ENCODE results near the gene IGSF9B. TPM values are rescaled to one million over a fixed set of nuclear protein-coding genes. Genes with fewer than 3 reads are reported as not detected.

Gene IGSF9B
- total and polyA plus RNA-seq, 10 of the 15 experiments (the other 5 are each of a cell fraction or from before 2014, with no cell fraction given): 0.03 to 3.7 (median 0.20) TPM; not detected in 2

DNA sequence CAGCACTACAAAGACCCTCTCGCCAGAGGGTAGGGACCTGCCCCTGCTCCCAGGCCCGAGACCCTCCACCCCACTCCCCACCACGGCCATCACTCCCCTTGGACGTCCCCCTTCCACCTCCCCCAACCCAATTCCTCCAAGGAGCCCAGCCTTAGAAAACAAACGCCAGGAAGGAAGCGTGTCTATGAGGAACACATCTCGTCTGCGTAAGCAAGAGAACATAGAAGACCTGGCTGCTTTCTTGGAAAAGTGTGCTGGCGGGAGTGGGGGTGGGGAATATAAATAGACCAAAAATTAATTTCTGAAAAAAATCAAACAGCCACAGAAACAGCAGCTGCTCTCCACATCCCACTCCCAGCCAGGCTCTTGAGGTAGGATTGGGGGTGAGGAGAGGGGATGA lies 23.9 kb upstream of the IGSF9B start:
- WGBS (ENCODE audit: insufficient coverage, insufficient replicate concordance, low lambda C conversion rate, missing lambda C conversion rate): 39% methylated on average over 9 of the region's 9 CpGs
- Histone ChIP-seq H4K20me1 (ENCODE audit: control insufficient read depth, insufficient read depth) (no peaks in the 10 kb centered on the region), H3K9ac (ENCODE audit: control insufficient read depth, insufficient read depth, low read length) (no peak overlapping the region), H3K4me1 (ENCODE audit: control insufficient read depth, insufficient read depth, low read length) (peaks cover 34% of the 10 kb centered on the region), H2AFZ (ENCODE audit: control insufficient read depth, low read depth, low read length) (no peak overlapping the region), H3K9me3 (replicated peaks; ENCODE audit: control insufficient read depth, insufficient read depth, low read length) (no peaks in the 10 kb centered on the region), H3K4me2 (ENCODE audit: control insufficient read depth, insufficient read depth) (no peak overlapping the region), H3K27me3 (replicated peaks in 1 of 2; ENCODE audit: control insufficient read depth in 2 of 2, insufficient read depth in 2 of 2, low read length in 1 of 2) (no peaks in the 10 kb centered on the region), H3K36me3 (ENCODE audit: control insufficient read depth in 2 of 2, insufficient read depth in 2 of 2, low read length in 1 of 2) (no peaks in the 10 kb centered on the region), H3K79me2 (ENCODE audit: control insufficient read depth, insufficient read depth, low read length) (no peaks in the 10 kb centered on the region), H3K4me3 (no peak overlapping the region), H3K27ac (ENCODE audit: control insufficient read depth, insufficient read depth) (no peak overlapping the region)
- FAIRE-seq: no peak
- in situ Hi-C loops (cut with MboI) (no loop called here), intact Hi-C loops (cut with micrococcal nuclease; ENCODE audit: unreplicated experiment) (no loop called here)
- ChIA-PET POLR2A (no interaction called here), RAD21 (ENCODE audit: unreplicated experiment) (no interaction called here), CTCF (no interaction called here), SMC1A (ENCODE audit: uncharacterized antibody, unreplicated experiment) (no interaction called here)
- no peak for DNase-seq (ENCODE audit: low read depth, low spot score)
- TF ChIP-seq RBBP5 (conservative IDR thresholded peaks at IDR 0.05) (no peak), ZBTB40 (IDR thresholded peaks at IDR 0.05; ENCODE audit: borderline replicate concordance) (no peak), DPF2 (IDR thresholded peaks at IDR 0.05) (no peak), FOXM1 (IDR thresholded peaks at IDR 0.05; ENCODE audit: low read depth, low read length) (no peak), TCF7 (IDR thresholded peaks at IDR 0.05; ENCODE audit: borderline replicate concordance) (no peak), FOS (IDR thresholded peaks at IDR 0.05; ENCODE audit: borderline replicate concordance, extremely low read depth, insufficient read length) (no peak), ZNF622 (IDR thresholded peaks at IDR 0.05) (no peak), JUNB (IDR thresholded peaks at IDR 0.05) (no peak), BRCA1 (IDR thresholded peaks at IDR 0.05; ENCODE audit: low read depth, low read length) (no peak), SMC3 (IDR thresholded peaks at IDR 0.05; ENCODE audit: borderline replicate concordance, low read length) (no peak), MAX (IDR thresholded peaks at IDR 0.05; ENCODE audit: low read depth, low read length) (no peak)
- TF ChIP-seq, protein P1, sequence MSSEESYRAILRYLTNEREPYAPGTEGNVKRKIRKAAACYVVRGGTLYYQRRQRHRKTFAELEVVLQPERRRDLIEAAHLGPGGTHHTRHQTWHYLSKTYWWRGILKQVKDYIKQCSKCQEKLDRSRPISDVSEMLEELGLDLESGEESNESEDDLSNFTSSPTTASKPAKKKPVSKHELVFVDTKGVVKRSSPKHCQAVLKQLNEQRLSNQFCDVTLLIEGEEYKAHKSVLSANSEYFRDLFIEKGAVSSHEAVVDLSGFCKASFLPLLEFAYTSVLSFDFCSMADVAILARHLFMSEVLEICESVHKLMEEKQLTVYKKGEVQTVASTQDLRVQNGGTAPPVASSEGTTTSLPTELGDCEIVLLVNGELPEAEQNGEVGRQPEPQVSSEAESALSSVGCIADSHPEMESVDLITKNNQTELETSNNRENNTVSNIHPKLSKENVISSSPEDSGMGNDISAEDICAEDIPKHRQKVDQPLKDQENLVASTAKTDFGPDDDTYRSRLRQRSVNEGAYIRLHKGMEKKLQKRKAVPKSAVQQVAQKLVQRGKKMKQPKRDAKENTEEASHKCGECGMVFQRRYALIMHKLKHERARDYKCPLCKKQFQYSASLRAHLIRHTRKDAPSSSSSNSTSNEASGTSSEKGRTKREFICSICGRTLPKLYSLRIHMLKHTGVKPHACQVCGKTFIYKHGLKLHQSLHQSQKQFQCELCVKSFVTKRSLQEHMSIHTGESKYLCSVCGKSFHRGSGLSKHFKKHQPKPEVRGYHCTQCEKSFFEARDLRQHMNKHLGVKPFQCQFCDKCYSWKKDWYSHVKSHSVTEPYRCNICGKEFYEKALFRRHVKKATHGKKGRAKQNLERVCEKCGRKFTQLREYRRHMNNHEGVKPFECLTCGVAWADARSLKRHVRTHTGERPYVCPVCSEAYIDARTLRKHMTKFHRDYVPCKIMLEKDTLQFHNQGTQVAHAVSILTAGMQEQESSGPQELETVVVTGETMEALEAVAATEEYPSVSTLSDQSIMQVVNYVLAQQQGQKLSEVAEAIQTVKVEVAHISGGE (CRISPR knock-in tag; IDR thresholded peaks at IDR 0.05): no peak
- ATAC-seq: no peak
- BruUV-seq (replicated peaks): no TSS peak
